ENCODE data around the gene COBL. TPM values are rescaled to one million over a fixed set of nuclear protein-coding genes. Genes with fewer than 3 reads are reported as not detected.
"Not testable (repeated sequence)": the region's sequence is repeated elsewhere in the genome, so short reads cannot be mapped to it uniquely, and the experiment has no call there.

COBL gene
- total RNA-seq, 1 experiment from 2014 or later = not detected

- Histone ChIP-seq H3K9me3 (ENCODE audit: low read length) (no peaks in the 10 kb centered on the region), H4K20me1 (ENCODE audit: insufficient read depth, low read depth, low read length) (no peaks in the 10 kb centered on the region), H2AFZ (ENCODE audit: low read length) (no peak overlapping the region), H3K9ac (ENCODE audit: low read length) (no peak overlapping the region), H3K4me3 (ENCODE audit: low read length) (no peak overlapping the region), H3K4me2 (ENCODE audit: low read depth, low read length, poor library complexity, severe bottlenecking) (no peak overlapping the region), H3K9me2 (replicated peaks; ENCODE audit: insufficient read depth, low read length) (no peaks in the 10 kb centered on the region), H3K4me1 (ENCODE audit: low read length) (no peaks in the 10 kb centered on the region), H3K36me3 (ENCODE audit: insufficient read depth, low read length) (no peaks in the 10 kb centered on the region), H3K79me2 (ENCODE audit: low read length) (no peaks in the 10 kb centered on the region), H3K27ac (ENCODE audit: low read length) (no peak overlapping the region), H3K27me3 (ENCODE audit: low read length) (no peaks in the 10 kb centered on the region)
- DNase-seq = no peak
Measured at GRCh38 chr7:51006483-51007235, 309.9 kb downstream of the COBL start.

- Histone ChIP-seq H4K20me1 (ENCODE audit: insufficient read depth, low read depth, low read length) (no peaks in the 10 kb centered on the region), H3K36me3 (ENCODE audit: insufficient read depth, low read length) (no peaks in the 10 kb centered on the region), H3K27me3 (ENCODE audit: low read length) (no peaks in the 10 kb centered on the region), H3K4me1 (ENCODE audit: low read length) (no peaks in the 10 kb centered on the region), H2AFZ (ENCODE audit: low read length) (no peak overlapping the region), H3K9ac (ENCODE audit: low read length) (no peak overlapping the region), H3K9me2 (replicated peaks; ENCODE audit: insufficient read depth, low read length) (no peaks in the 10 kb centered on the region), H3K4me3 (ENCODE audit: low read length) (no peak overlapping the region), H3K79me2 (ENCODE audit: low read length) (no peaks in the 10 kb centered on the region), H3K9me3 (ENCODE audit: low read length) (no peaks in the 10 kb centered on the region), H3K4me2 (ENCODE audit: low read depth, low read length, poor library complexity, severe bottlenecking) (no peak overlapping the region), H3K27ac (ENCODE audit: low read length) (no peak overlapping the region)
- DNase-seq = no peak
Measured at GRCh38 chr7:51005074-51005473, 311.5 kb downstream of the COBL start.

- Histone ChIP-seq H3K9ac (ENCODE audit: low read length) (no peak overlapping the region), H3K27ac (ENCODE audit: low read length) (no peak overlapping the region), H3K36me3 (ENCODE audit: insufficient read depth, low read length) (no peaks in the 10 kb centered on the region), H3K79me2 (ENCODE audit: low read length) (no peaks in the 10 kb centered on the region), H3K4me3 (ENCODE audit: low read length) (no peak overlapping the region), H3K4me1 (ENCODE audit: low read length) (no peaks in the 10 kb centered on the region), H3K9me3 (ENCODE audit: low read length) (no peaks in the 10 kb centered on the region), H3K4me2 (ENCODE audit: low read depth, low read length, poor library complexity, severe bottlenecking) (no peak overlapping the region), H4K20me1 (ENCODE audit: insufficient read depth, low read depth, low read length) (no peaks in the 10 kb centered on the region), H3K9me2 (replicated peaks; ENCODE audit: insufficient read depth, low read length) (no peaks in the 10 kb centered on the region), H3K27me3 (ENCODE audit: low read length) (no peaks in the 10 kb centered on the region), H2AFZ (ENCODE audit: low read length) (no peak overlapping the region)
- peak; percentile 44 for DNase-seq
Measured at GRCh38 chr7:51000956-51001355, 315.7 kb downstream of the COBL start.

GRCh38 chr7:50994753-50995319 is 321.8 kb downstream of the COBL start:
- no peaks in the 10 kb centered on the region for H3K27me3 ChIP-seq (ENCODE audit: low read length)
- H3K79me2 ChIP-seq (ENCODE audit: low read length) = no peaks in the 10 kb centered on the region
- no peak overlapping the region for H2AFZ ChIP-seq (ENCODE audit: low read length)
- no peak for DNase-seq
- H4K20me1 ChIP-seq (ENCODE audit: insufficient read depth, low read depth, low read length) = no peaks in the 10 kb centered on the region
- H3K9me3 ChIP-seq (ENCODE audit: low read length) = no peaks in the 10 kb centered on the region
- no peak overlapping the region for H3K9ac ChIP-seq (ENCODE audit: low read length)
- H3K36me3 ChIP-seq (ENCODE audit: insufficient read depth, low read length) = no peaks in the 10 kb centered on the region
- H3K27ac ChIP-seq (ENCODE audit: low read length) = no peak overlapping the region
- H3K4me1 ChIP-seq (ENCODE audit: low read length) = no peaks in the 10 kb centered on the region
- H3K4me3 ChIP-seq (ENCODE audit: low read length) = no peak overlapping the region
- no peaks in the 10 kb centered on the region for H3K9me2 ChIP-seq (replicated peaks; ENCODE audit: insufficient read depth, low read length)
- no peak overlapping the region for H3K4me2 ChIP-seq (ENCODE audit: low read depth, low read length, poor library complexity, severe bottlenecking)

- not testable (repeated sequence) for H3K79me2 ChIP-seq (ENCODE audit: low read length); H3K4me3 ChIP-seq (ENCODE audit: low read length); H3K27me3 ChIP-seq (ENCODE audit: low read length); H3K4me1 ChIP-seq (ENCODE audit: low read length); H3K36me3 ChIP-seq (ENCODE audit: insufficient read depth, low read length); DNase-seq; H3K9me2 ChIP-seq (replicated peaks; ENCODE audit: insufficient read depth, low read length); H2AFZ ChIP-seq (ENCODE audit: low read length); H3K9ac ChIP-seq (ENCODE audit: low read length); H3K9me3 ChIP-seq (ENCODE audit: low read length); H3K27ac ChIP-seq (ENCODE audit: low read length); H4K20me1 ChIP-seq (ENCODE audit: insufficient read depth, low read depth, low read length); H3K4me2 ChIP-seq (ENCODE audit: low read depth, low read length, poor library complexity, severe bottlenecking)
Measured at GRCh38 chr7:50990214-50990613, 326.4 kb downstream of the COBL start.

GRCh38 chr7:50988988-50989387 is 327.6 kb downstream of the COBL start:
- Histone ChIP-seq H2AFZ (ENCODE audit: low read length) (no peak overlapping the region), H3K79me2 (ENCODE audit: low read length) (no peaks in the 10 kb centered on the region), H3K4me3 (ENCODE audit: low read length) (no peak overlapping the region), H3K36me3 (ENCODE audit: insufficient read depth, low read length) (no peaks in the 10 kb centered on the region), H4K20me1 (ENCODE audit: insufficient read depth, low read depth, low read length) (no peaks in the 10 kb centered on the region), H3K9ac (ENCODE audit: low read length) (no peak overlapping the region), H3K9me3 (ENCODE audit: low read length) (no peaks in the 10 kb centered on the region), H3K27me3 (ENCODE audit: low read length) (no peaks in the 10 kb centered on the region), H3K9me2 (replicated peaks; ENCODE audit: insufficient read depth, low read length) (no peaks in the 10 kb centered on the region), H3K27ac (ENCODE audit: low read length) (no peak overlapping the region), H3K4me2 (ENCODE audit: low read depth, low read length, poor library complexity, severe bottlenecking) (no peak overlapping the region), H3K4me1 (ENCODE audit: low read length) (no peaks in the 10 kb centered on the region)
- no peak for DNase-seq

GRCh38 chr7:50988465-50988864 is 328.1 kb downstream of the COBL start:
- H3K36me3 ChIP-seq (ENCODE audit: insufficient read depth, low read length) = no peaks in the 10 kb centered on the region
- no peaks in the 10 kb centered on the region for H3K79me2 ChIP-seq (ENCODE audit: low read length)
- H3K4me2 ChIP-seq (ENCODE audit: low read depth, low read length, poor library complexity, severe bottlenecking) = no peak overlapping the region
- no peaks in the 10 kb centered on the region for H3K9me2 ChIP-seq (replicated peaks; ENCODE audit: insufficient read depth, low read length)
- no peak overlapping the region for H3K9ac ChIP-seq (ENCODE audit: low read length)
- H4K20me1 ChIP-seq (ENCODE audit: insufficient read depth, low read depth, low read length) = no peaks in the 10 kb centered on the region
- H3K4me3 ChIP-seq (ENCODE audit: low read length) = no peak overlapping the region
- H3K27ac ChIP-seq (ENCODE audit: low read length) = no peak overlapping the region
- H3K9me3 ChIP-seq (ENCODE audit: low read length) = no peaks in the 10 kb centered on the region
- no peaks in the 10 kb centered on the region for H3K4me1 ChIP-seq (ENCODE audit: low read length)
- no peak for DNase-seq
- no peaks in the 10 kb centered on the region for H3K27me3 ChIP-seq (ENCODE audit: low read length)
- H2AFZ ChIP-seq (ENCODE audit: low read length) = no peak overlapping the region

GRCh38 chr7:50985096-50985495 is 331.5 kb downstream of the COBL start:
- no peaks in the 10 kb centered on the region for H3K36me3 ChIP-seq (ENCODE audit: insufficient read depth, low read length)
- H3K4me2 ChIP-seq (ENCODE audit: low read depth, low read length, poor library complexity, severe bottlenecking) = no peak overlapping the region
- no peak overlapping the region for H2AFZ ChIP-seq (ENCODE audit: low read length)
- no peaks in the 10 kb centered on the region for H3K9me2 ChIP-seq (replicated peaks; ENCODE audit: insufficient read depth, low read length)
- DNase-seq = no peak
- H3K4me1 ChIP-seq (ENCODE audit: low read length) = no peaks in the 10 kb centered on the region
- no peak overlapping the region for H3K27ac ChIP-seq (ENCODE audit: low read length)
- no peak overlapping the region for H3K9ac ChIP-seq (ENCODE audit: low read length)
- no peaks in the 10 kb centered on the region for H3K79me2 ChIP-seq (ENCODE audit: low read length)
- H3K9me3 ChIP-seq (ENCODE audit: low read length) = no peaks in the 10 kb centered on the region
- H3K27me3 ChIP-seq (ENCODE audit: low read length) = no peaks in the 10 kb centered on the region
- H4K20me1 ChIP-seq (ENCODE audit: insufficient read depth, low read depth, low read length) = no peaks in the 10 kb centered on the region
- no peak overlapping the region for H3K4me3 ChIP-seq (ENCODE audit: low read length)

Measured in Karpas-422 (cell line).